Measurements from ENCODE around the gene SERTAD1.

Gene SERTAD1

DNA sequence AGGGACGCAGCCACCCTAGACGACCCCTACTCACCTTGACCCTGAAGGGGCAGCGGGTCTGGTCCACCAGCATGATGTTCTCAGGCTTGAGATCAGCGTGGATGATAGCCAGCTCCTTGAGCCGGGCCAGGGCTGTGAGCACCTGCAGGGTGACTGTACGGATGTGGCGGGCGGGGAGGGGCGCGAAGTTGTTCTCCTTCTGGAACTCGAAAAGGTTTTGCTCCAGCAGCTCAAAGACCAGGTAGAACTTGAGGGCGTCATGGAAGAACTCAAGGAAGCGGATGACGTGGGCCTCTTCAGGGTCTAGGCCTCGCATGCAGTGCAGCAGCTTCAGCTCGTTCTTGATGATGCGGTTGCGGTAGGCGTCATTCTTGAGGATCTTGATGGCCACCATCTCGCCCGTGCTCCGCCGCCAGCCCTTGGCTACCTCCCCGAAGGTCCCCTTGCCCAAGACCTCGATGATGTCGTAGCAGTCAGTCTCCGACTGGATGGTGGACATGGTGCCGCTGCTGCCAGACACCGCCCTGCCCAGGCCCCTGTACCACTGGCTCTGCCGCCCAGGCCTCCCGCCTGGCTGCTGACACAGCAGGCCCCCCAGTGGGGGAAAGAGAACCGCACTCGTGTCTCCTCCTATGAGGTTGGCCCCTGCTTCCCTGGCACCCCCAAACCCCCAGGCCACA is 36.2 kb downstream of the SERTAD1 start:
- Histone ChIP-seq H2AFZ (ENCODE audit: low read length) (no peak overlapping the region), H3K4me3 (ENCODE audit: low read depth, low read length, poor library complexity, severe bottlenecking) (no peak overlapping the region), H3K27me3 (ENCODE audit: insufficient read depth, low read length) (peaks cover 4% of the 10 kb centered on the region; the same call in 1 of the 2 replicates), H3K4me1 (ENCODE audit: insufficient read depth, low read length, severe bottlenecking) (no peaks in the 10 kb centered on the region), H3K9me3 (ENCODE audit: low read length) (no peaks in the 10 kb centered on the region), H3K9me2 (ENCODE audit: low read depth, low read length) (no peaks in the 10 kb centered on the region), H3K4me2 (ENCODE audit: low read length) (no peak overlapping the region), H3K9ac (ENCODE audit: low read length) (no peak overlapping the region), H3K27ac (ENCODE audit: low read depth, low read length, poor library complexity, severe bottlenecking) (no peak overlapping the region), H3K79me2 (ENCODE audit: insufficient read depth, low read length) (no peaks in the 10 kb centered on the region), H3F3A (ENCODE audit: insufficient read depth, low read length) (no peaks in the 10 kb centered on the region), H4K20me1 (ENCODE audit: insufficient read depth, low read length) (no peaks in the 10 kb centered on the region), H3K36me3 (ENCODE audit: insufficient read depth, low read length) (no peaks in the 10 kb centered on the region)
- no peak for TF ChIP-seq EZH2 (IDR thresholded peaks at IDR 0.05; ENCODE audit: borderline replicate concordance, low read length)
- TF ChIP-seq, protein P1, sequence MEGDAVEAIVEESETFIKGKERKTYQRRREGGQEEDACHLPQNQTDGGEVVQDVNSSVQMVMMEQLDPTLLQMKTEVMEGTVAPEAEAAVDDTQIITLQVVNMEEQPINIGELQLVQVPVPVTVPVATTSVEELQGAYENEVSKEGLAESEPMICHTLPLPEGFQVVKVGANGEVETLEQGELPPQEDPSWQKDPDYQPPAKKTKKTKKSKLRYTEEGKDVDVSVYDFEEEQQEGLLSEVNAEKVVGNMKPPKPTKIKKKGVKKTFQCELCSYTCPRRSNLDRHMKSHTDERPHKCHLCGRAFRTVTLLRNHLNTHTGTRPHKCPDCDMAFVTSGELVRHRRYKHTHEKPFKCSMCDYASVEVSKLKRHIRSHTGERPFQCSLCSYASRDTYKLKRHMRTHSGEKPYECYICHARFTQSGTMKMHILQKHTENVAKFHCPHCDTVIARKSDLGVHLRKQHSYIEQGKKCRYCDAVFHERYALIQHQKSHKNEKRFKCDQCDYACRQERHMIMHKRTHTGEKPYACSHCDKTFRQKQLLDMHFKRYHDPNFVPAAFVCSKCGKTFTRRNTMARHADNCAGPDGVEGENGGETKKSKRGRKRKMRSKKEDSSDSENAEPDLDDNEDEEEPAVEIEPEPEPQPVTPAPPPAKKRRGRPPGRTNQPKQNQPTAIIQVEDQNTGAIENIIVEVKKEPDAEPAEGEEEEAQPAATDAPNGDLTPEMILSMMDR (IDR thresholded peaks at IDR 0.05; ENCODE audit: low read length) = no peak

DNA sequence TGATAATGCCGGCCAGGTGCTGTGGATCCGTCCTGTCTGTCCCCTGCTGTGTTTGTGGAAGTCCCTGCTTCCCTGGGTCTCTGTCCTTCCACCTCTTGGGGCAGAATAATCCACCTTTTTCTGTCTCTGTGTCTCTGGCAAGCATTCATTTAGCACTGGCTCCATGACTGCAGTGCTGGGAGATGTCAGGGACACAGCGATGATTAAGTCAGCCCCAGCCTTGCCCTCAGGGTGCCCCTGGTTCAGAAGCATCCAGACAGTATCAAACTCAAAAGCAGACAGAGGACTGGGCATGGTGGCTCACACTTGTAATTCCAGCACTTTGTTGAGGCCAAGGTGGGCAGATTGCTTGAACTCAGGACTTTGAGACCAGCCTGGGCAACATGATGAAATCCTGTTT is 37.3 kb downstream of the SERTAD1 start:
- Histone ChIP-seq H3K36me3 (ENCODE audit: insufficient read depth, low read length) (no peaks in the 10 kb centered on the region), H2AFZ (ENCODE audit: low read length) (no peak overlapping the region), H3F3A (ENCODE audit: insufficient read depth, low read length) (no peaks in the 10 kb centered on the region), H3K79me2 (ENCODE audit: insufficient read depth, low read length) (no peaks in the 10 kb centered on the region), H3K9ac (ENCODE audit: low read length) (no peak overlapping the region), H3K4me2 (ENCODE audit: low read length) (no peak overlapping the region), H3K4me1 (ENCODE audit: insufficient read depth, low read length, severe bottlenecking) (no peaks in the 10 kb centered on the region), H3K27ac (ENCODE audit: low read depth, low read length, poor library complexity, severe bottlenecking) (no peak overlapping the region), H3K9me3 (ENCODE audit: low read length) (no peaks in the 10 kb centered on the region), H3K27me3 (ENCODE audit: insufficient read depth, low read length) (peaks cover 4% of the 10 kb centered on the region; the same call in 1 of the 2 replicates), H3K9me2 (ENCODE audit: low read depth, low read length) (no peaks in the 10 kb centered on the region), H4K20me1 (ENCODE audit: insufficient read depth, low read length) (no peaks in the 10 kb centered on the region), H3K4me3 (ENCODE audit: low read depth, low read length, poor library complexity, severe bottlenecking) (no peak overlapping the region)
- TF ChIP-seq, protein P1 (IDR thresholded peaks at IDR 0.05; ENCODE audit: low read length) = no peak
- no peak for TF ChIP-seq EZH2 (IDR thresholded peaks at IDR 0.05; ENCODE audit: borderline replicate concordance, low read length)

GRCh38 chr19:40387155-40387554 is 38.6 kb downstream of the SERTAD1 start:
- Histone ChIP-seq H3K4me2 (ENCODE audit: low read length) (no peak overlapping the region), H4K20me1 (ENCODE audit: insufficient read depth, low read length) (no peaks in the 10 kb centered on the region), H3K9me2 (ENCODE audit: low read depth, low read length) (no peaks in the 10 kb centered on the region), H3K36me3 (ENCODE audit: insufficient read depth, low read length) (no peaks in the 10 kb centered on the region), H3K9me3 (ENCODE audit: low read length) (no peaks in the 10 kb centered on the region), H3K27me3 (ENCODE audit: insufficient read depth, low read length) (peaks cover 4% of the 10 kb centered on the region; the same call in 1 of the 2 replicates), H3K4me1 (ENCODE audit: insufficient read depth, low read length, severe bottlenecking) (no peaks in the 10 kb centered on the region), H3K27ac (ENCODE audit: low read depth, low read length, poor library complexity, severe bottlenecking) (no peak overlapping the region), H2AFZ (ENCODE audit: low read length) (no peak overlapping the region), H3K9ac (ENCODE audit: low read length) (no peak overlapping the region), H3F3A (ENCODE audit: insufficient read depth, low read length) (no peaks in the 10 kb centered on the region), H3K4me3 (ENCODE audit: low read depth, low read length, poor library complexity, severe bottlenecking) (no peak overlapping the region), H3K79me2 (ENCODE audit: insufficient read depth, low read length) (no peaks in the 10 kb centered on the region)
- TF ChIP-seq EZH2 (IDR thresholded peaks at IDR 0.05; ENCODE audit: borderline replicate concordance, low read length) = no peak
- TF ChIP-seq, protein P1 (IDR thresholded peaks at IDR 0.05; ENCODE audit: low read length) = no peak

Measured in OCI-LY1 (cell line).